ENCODE results near the gene FAM227B. TPM values are rescaled to one million over a fixed set of nuclear protein-coding genes. Genes with fewer than 3 reads are reported as not detected.

The FAM227B gene
- total RNA-seq, 1 donor from 2014 or later, result 6.0 TPM

DNA sequence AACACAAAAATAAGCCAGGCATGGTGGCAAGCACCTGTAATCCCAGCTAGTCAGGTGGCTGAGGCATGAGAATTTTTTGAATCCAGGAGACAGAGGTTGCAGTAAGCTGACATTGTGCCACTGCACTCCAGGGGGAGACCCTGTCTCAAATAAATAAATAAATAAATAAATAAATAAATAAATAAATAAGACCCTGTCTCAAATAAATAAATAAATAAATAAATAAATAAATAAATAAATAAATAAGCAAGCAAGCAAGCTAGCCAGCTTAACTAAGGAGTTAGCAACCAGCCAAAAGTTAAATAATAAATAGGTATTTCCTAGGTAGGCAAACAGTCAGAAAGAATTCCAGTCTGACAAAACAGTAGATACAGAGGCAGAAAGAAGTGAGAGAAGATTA is 326.7 kb downstream of the FAM227B start:
- no peak for DNase-seq (ENCODE audit: low spot score)

DNA sequence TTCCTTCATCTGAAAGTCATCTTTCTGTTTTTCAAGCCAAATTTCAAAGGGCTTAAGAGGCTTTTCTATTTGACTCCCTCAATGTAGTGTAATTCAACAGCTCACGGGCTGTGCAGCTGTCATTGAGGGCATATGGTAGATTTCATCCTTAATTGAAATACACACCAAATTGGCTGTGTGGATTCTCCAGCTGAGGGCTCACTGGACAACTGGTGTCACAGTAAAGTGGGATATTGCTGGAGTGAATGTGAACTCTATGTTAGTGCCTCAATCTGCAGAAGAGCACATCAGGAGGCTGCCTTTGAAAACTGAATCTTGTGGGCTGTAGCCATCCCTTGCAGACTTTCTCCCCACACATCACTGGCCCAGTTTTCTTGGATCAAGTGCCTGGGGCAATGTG is 330.4 kb downstream of the FAM227B start:
- DNase-seq (ENCODE audit: low spot score), result no peak

DNA sequence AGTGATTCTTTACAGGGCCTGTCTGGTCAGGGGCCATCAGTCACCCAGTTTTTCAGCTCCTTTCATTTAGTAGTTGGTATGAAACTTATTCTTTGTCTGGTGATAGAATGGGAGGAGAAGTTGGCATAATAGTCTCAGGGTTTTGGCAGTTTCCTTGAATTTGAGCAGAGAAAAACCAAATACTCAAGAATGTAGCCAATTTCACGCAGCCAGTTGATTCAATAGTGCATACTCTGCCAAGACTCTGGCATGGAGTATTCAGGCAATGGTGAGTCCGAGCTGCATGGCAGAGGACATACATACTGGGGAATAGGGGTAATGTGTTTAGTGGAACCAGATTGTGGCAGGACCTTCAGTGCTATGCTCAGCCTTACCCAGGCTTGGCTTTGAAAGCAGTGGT is 332.2 kb downstream of the FAM227B start:
- no peak for DNase-seq (ENCODE audit: low spot score)

DNA sequence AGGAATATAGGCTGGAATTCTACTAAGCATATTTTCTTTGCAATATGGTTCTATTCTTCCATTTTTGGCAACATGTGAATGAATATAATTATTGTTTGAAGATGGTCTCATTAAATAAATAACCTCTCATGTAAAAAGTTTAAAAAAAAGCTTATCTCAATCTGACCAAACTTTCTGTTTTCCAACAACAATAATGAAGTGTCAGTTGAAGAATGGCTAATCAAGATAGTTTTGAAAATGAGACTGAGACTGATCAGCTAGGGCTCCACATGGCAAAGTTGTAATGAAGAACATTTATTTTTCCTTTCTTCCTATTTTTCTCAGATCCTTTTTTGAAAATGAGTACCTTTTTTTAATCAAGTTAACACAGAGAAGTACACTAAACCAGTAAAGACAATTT is 333.1 kb downstream of the FAM227B start:
- DNase-seq (ENCODE audit: low spot score), result no peak

DNA sequence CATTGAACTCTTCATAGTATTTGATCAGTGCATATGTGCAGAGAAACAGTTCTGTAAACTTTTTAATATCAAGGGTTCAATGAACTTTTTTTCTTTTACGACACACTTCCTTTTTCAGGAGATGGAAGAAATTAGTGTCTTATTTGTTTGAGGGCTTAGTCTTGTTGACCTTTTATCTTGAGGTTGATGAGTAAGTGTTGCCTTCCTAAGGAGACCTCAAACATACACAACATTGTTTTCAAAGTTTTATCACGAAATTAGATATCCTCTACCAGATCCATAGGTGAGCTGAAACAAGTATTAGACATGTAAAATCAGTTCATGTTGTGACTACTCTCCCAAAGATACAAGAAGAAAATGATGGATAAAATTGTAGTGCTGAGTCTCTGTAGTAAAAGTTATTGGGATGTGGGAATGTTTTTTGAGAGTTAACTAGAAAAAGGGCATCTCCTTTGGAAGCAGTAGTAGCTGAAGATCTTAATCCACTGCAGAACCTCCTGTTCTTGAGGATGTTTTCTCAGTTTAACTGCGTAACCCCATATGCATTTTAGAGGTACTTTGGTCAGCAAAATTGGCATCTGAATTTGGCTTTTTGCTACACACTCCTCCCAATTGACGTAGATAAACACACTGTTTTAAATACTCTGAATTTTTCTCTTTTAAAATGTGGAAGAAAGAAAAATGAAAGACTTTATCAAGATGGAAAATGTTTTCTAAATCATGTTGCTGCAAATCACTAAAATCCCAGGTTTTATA is 333.8 kb downstream of the FAM227B start:
- DNase-seq (ENCODE audit: low spot score), result no peak

DNA sequence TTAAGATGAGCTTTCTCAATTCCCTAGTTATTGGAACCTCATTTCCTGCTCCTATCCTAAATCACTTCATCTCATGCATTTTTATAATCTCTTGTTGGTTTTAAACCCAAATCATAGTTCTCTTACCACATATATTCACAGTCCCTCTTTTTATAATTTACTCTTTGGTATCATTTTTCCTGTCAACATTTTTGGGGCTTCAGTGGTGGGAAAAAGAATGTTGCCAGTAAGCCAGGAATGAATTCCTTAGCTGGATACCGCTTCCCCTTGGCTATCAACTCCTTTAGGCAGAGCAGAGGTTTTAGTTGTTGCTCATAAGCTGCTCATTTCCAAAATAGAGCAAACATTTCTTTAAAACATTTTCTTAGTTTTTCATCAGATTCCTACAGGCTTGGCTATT is 338.3 kb downstream of the FAM227B start:
- no peak for DNase-seq (ENCODE audit: low spot score)

DNA sequence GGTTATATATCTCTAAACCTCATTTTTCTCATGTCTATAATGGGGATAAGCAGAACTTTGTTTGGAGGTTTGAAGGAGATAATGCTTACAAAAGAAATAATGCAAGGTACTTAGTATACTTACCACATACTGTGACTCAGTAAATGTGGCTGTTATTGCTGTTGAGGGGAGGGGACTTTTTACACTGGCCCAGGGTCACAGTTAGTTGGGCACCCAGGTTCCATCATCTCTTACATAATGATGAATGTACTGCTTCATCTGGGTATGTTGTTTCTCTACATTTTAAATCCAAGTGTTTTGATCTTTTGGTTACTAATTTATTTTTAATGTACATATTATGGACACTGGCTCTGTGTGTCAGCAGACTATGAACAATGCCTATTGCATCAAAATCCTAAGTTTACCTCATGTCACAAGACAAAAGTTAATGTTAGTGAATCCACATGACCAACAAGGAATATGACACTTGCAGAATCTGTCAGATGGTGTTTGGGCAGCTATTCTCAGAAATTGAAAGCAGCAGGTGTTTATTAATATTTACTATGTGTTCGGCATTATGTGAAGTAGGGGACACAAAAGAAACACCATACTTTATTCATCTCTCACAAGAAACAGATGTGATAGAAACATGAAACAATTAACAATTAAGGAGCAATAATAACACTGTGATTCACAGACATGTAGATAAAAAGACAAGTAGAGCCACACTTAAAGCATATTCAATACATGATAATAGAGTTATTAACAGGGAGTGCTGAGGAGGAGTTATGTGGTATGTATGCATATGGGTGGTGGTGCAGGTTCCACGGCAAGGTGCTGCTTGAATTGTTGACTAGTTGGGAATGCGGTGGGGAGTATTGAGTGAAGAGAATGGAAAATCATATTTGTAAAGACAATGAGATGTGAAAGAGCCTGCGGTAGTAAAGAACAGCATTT is 340.8 kb downstream of the FAM227B start:
- DNase-seq (ENCODE audit: low spot score), result no peak

DNA sequence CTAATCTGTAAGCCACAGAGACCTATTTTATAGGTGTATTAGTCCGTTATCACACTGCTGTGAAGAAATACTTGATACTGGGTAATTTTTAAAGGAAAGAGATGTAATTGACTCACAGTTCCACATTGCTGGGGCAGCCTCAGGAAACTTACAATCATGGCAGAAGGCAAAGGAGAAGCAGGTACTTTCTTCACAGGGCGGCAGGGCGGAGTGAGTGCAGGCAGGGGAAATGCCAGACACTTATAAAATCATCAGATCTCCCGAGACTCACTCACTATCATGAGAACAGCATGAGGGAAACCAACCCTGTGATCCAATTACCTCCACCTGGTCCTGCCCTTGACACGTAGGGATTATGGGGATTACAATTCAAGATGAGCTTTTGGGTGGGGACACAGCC is 341.9 kb downstream of the FAM227B start:
- DNase-seq (ENCODE audit: low spot score), result no peak

Other genes with a start within 250 kb of the FAM227B start
- gene FGF7, start 197.6 kb downstream of the FAM227B start, total RNA-seq, result 99.0 TPM
- gene DTWD1, start 230 bp upstream of the FAM227B start, total RNA-seq, result 40.3 TPM

Measured in mucosa of gallbladder (tissue), 1 donor.